ENCODE results near the gene PRRC2C. TPM values are rescaled to one million over a fixed set of nuclear protein-coding genes. Genes with fewer than 3 reads are reported as not detected.
"Not testable (repeated sequence)": the region's sequence is repeated elsewhere in the genome, so short reads cannot be mapped to it uniquely, and the experiment has no call there.

PRRC2C gene
- total RNA-seq, 2 donors from 2014 or later = 284 to 286 TPM

GRCh38 chr1:171507435-171507834 lies 22.1 kb downstream of the PRRC2C start:
- Mint-ChIP-seq H3K4me3 (peak overlapping the region in 1 of 2 donors; percentile 83), H3K36me3 (ENCODE audit: insufficient read depth in 2 of 2) (peaks cover 4 to 15% of the 10 kb centered on the region in 2 donors), H3K4me1 (ENCODE audit: low read depth) (peaks cover 96% of the 10 kb centered on the region), H3K9me3 (peaks cover 0 to 2% of the 10 kb centered on the region in 2 donors), H3K27me3 (ENCODE audit: low read depth) (no peaks in the 10 kb centered on the region), H3K27ac (peak overlapping the region; percentile 97)
- DNase-seq = no peak
- peak in 1 of 2 donors; percentile 28 for ATAC-seq (replicated peaks in 1 of 2)

- H3K36me3 Mint-ChIP-seq (ENCODE audit: insufficient read depth in 2 of 2) = peaks cover 4 to 7% of the 10 kb centered on the region in 2 donors
- DNase-seq (no peak), ATAC-seq (replicated peaks in 1 of 2) (no peak)
- H3K4me3 Mint-ChIP-seq = peak overlapping the region; percentile 55 to 65
- no peaks in the 10 kb centered on the region for H3K9me3 Mint-ChIP-seq
- peaks cover 89% of the 10 kb centered on the region for H3K4me1 Mint-ChIP-seq (ENCODE audit: low read depth)
- H3K27me3 Mint-ChIP-seq (ENCODE audit: low read depth) = no peaks in the 10 kb centered on the region
- peak overlapping the region; percentile 97 for H3K27ac Mint-ChIP-seq
Measured at GRCh38 chr1:171509191-171509590, 23.9 kb downstream of the PRRC2C start.

- no peak overlapping the region for H3K4me3 Mint-ChIP-seq
- ATAC-seq (replicated peaks in 1 of 2) (peak; percentile 41 to 68), DNase-seq (no peak)
- H3K4me1 Mint-ChIP-seq (ENCODE audit: low read depth) = peaks cover 78% of the 10 kb centered on the region
- H3K27ac Mint-ChIP-seq = peak overlapping the region; percentile 94
- H3K27me3 Mint-ChIP-seq (ENCODE audit: low read depth) = no peaks in the 10 kb centered on the region
- H3K36me3 Mint-ChIP-seq (ENCODE audit: insufficient read depth in 2 of 2) = peaks cover 10 to 30% of the 10 kb centered on the region in 2 donors
- no peaks in the 10 kb centered on the region for H3K9me3 Mint-ChIP-seq
Measured at GRCh38 chr1:171513743-171514142, 28.4 kb downstream of the PRRC2C start.

- Mint-ChIP-seq H3K4me3 (peak overlapping the region in 1 of 2 donors; percentile 32), H3K27me3 (ENCODE audit: low read depth) (no peaks in the 10 kb centered on the region), H3K27ac (peak overlapping the region; percentile 96), H3K36me3 (ENCODE audit: insufficient read depth in 2 of 2) (peaks cover 10 to 34% of the 10 kb centered on the region in 2 donors), H3K9me3 (no peaks in the 10 kb centered on the region), H3K4me1 (ENCODE audit: low read depth) (peaks cover 64% of the 10 kb centered on the region)
- DNase-seq (no peak), ATAC-seq (replicated peaks in 1 of 2) (peak in 1 of 2 donors; percentile 58)
Measured at GRCh38 chr1:171515299-171515698, 30.0 kb downstream of the PRRC2C start.

- H3K36me3 Mint-ChIP-seq (ENCODE audit: insufficient read depth in 2 of 2) = peaks cover 10 to 34% of the 10 kb centered on the region in 2 donors
- no peaks in the 10 kb centered on the region for H3K27me3 Mint-ChIP-seq (ENCODE audit: low read depth)
- H3K4me1 Mint-ChIP-seq (ENCODE audit: low read depth) = peaks cover 60% of the 10 kb centered on the region
- no peak overlapping the region for H3K4me3 Mint-ChIP-seq
- no peak for ATAC-seq (replicated peaks in 1 of 2)
- no peaks in the 10 kb centered on the region for H3K9me3 Mint-ChIP-seq
- DNase-seq = no peak
- H3K27ac Mint-ChIP-seq = peak overlapping the region; percentile 96
Measured at GRCh38 chr1:171515741-171516140, 30.4 kb downstream of the PRRC2C start.

- peak overlapping the region; percentile 86 for H3K27ac Mint-ChIP-seq
- no peaks in the 10 kb centered on the region for H3K27me3 Mint-ChIP-seq (ENCODE audit: low read depth)
- H3K4me1 Mint-ChIP-seq (ENCODE audit: low read depth) = peaks cover 14% of the 10 kb centered on the region
- H3K9me3 Mint-ChIP-seq = no peaks in the 10 kb centered on the region
- no peak overlapping the region for H3K4me3 Mint-ChIP-seq
- peaks cover 7 to 37% of the 10 kb centered on the region in 2 donors for H3K36me3 Mint-ChIP-seq (ENCODE audit: insufficient read depth in 2 of 2)
- no peak for DNase-seq
- no peak for ATAC-seq (replicated peaks in 1 of 2)
Measured at GRCh38 chr1:171521567-171521966, 36.2 kb downstream of the PRRC2C start.

GRCh38 chr1:171530676-171531075 lies 45.3 kb downstream of the PRRC2C start:
- Mint-ChIP-seq H3K4me3 (no peak overlapping the region), H3K27ac (no peak overlapping the region), H3K4me1 (ENCODE audit: low read depth) (peaks cover 6% of the 10 kb centered on the region), H3K9me3 (no peaks in the 10 kb centered on the region), H3K36me3 (ENCODE audit: insufficient read depth in 2 of 2) (peaks cover 23 to 50% of the 10 kb centered on the region in 2 donors), H3K27me3 (ENCODE audit: low read depth) (no peaks in the 10 kb centered on the region)
- ATAC-seq (replicated peaks in 1 of 2) (no peak), DNase-seq (no peak)

- Mint-ChIP-seq H3K4me3 (no peak overlapping the region), H3K27me3 (ENCODE audit: low read depth) (no peaks in the 10 kb centered on the region), H3K4me1 (ENCODE audit: low read depth) (peaks cover 6% of the 10 kb centered on the region), H3K27ac (peak overlapping the region; percentile 88), H3K9me3 (no peaks in the 10 kb centered on the region), H3K36me3 (ENCODE audit: insufficient read depth in 2 of 2) (peaks cover 27 to 64% of the 10 kb centered on the region in 2 donors)
- ATAC-seq (replicated peaks in 1 of 2) (no peak), DNase-seq (no peak)
Measured at GRCh38 chr1:171532520-171532919, 47.2 kb downstream of the PRRC2C start.

GRCh38 chr1:171545523-171545922 lies 60.2 kb downstream of the PRRC2C start:
- H3K27me3 Mint-ChIP-seq (ENCODE audit: low read depth) = no peaks in the 10 kb centered on the region
- no peak for DNase-seq
- no peaks in the 10 kb centered on the region for H3K4me1 Mint-ChIP-seq (ENCODE audit: low read depth)

GRCh38 chr1:171550050-171550449 lies 64.7 kb downstream of the PRRC2C start:
- Mint-ChIP-seq H3K4me1 (ENCODE audit: low read depth) (peaks cover 8% of the 10 kb centered on the region), H3K27ac (no peak overlapping the region), H3K4me3 (no peak overlapping the region), H3K36me3 (ENCODE audit: insufficient read depth in 2 of 2) (peaks cover 30 to 61% of the 10 kb centered on the region in 2 donors), H3K9me3 (no peaks in the 10 kb centered on the region), H3K27me3 (ENCODE audit: low read depth) (no peaks in the 10 kb centered on the region)
- no peak for DNase-seq
- ATAC-seq (replicated peaks in 1 of 2) = no peak

More at GRCh38 chr1:171545523-171545922, 60.2 kb downstream of the PRRC2C start:
- Mint-ChIP-seq H3K36me3 (ENCODE audit: insufficient read depth in 2 of 2) (peaks cover 16 to 40% of the 10 kb centered on the region in 2 donors), H3K9me3 (no peaks in the 10 kb centered on the region), H3K27ac (no peak overlapping the region), H3K4me3 (no peak overlapping the region)
- ATAC-seq (replicated peaks in 1 of 2) = no peak

GRCh38 chr1:171550598-171551100 lies 65.3 kb downstream of the PRRC2C start:
- not testable (repeated sequence) for H3K9me3 Mint-ChIP-seq, DNase-seq

GRCh38 chr1:171553960-171554359 lies 68.6 kb downstream of the PRRC2C start:
- DNase-seq; H3K9me3 Mint-ChIP-seq; H3K4me1 Mint-ChIP-seq (ENCODE audit: low read depth); H3K4me3 Mint-ChIP-seq; H3K27me3 Mint-ChIP-seq (ENCODE audit: low read depth); ATAC-seq (replicated peaks in 1 of 2): not testable (repeated sequence)
- peaks cover 42 to 76% of the 10 kb centered on the region in 2 donors for H3K36me3 Mint-ChIP-seq (ENCODE audit: insufficient read depth in 2 of 2)
- peak overlapping the region; percentile 32 for H3K27ac Mint-ChIP-seq

More at GRCh38 chr1:171550598-171551100, 65.3 kb downstream of the PRRC2C start:
- H3K27me3 Mint-ChIP-seq (ENCODE audit: low read depth); ATAC-seq (replicated peaks in 1 of 2); H3K4me1 Mint-ChIP-seq (ENCODE audit: low read depth); H3K27ac Mint-ChIP-seq; H3K4me3 Mint-ChIP-seq: not testable (repeated sequence)
- H3K36me3 Mint-ChIP-seq (ENCODE audit: insufficient read depth in 2 of 2) = peaks cover 34 to 64% of the 10 kb centered on the region in 2 donors

GRCh38 chr1:171563675-171564074 lies 78.3 kb downstream of the PRRC2C start:
- Mint-ChIP-seq H3K36me3 (ENCODE audit: insufficient read depth in 2 of 2) (peaks cover 7 to 18% of the 10 kb centered on the region in 2 donors), H3K9me3 (peaks cover 0 to under 1% of the 10 kb centered on the region in 2 donors)

GRCh38 chr1:171566467-171566866 lies 81.1 kb downstream of the PRRC2C start:
- ATAC-seq (replicated peaks in 1 of 2) = no peak
- H3K27me3 Mint-ChIP-seq (ENCODE audit: low read depth) = no peaks in the 10 kb centered on the region
- no peak for DNase-seq
- H3K4me3 Mint-ChIP-seq = no peak overlapping the region
- peaks cover 7% of the 10 kb centered on the region for H3K4me1 Mint-ChIP-seq (ENCODE audit: low read depth)
- H3K27ac Mint-ChIP-seq = no peak overlapping the region
- peaks cover 5 to 14% of the 10 kb centered on the region in 2 donors for H3K36me3 Mint-ChIP-seq (ENCODE audit: insufficient read depth in 2 of 2)
- H3K9me3 Mint-ChIP-seq = no peaks in the 10 kb centered on the region

More at GRCh38 chr1:171563675-171564074, 78.3 kb downstream of the PRRC2C start:
- Mint-ChIP-seq H3K4me3 (no peak overlapping the region), H3K27me3 (ENCODE audit: low read depth) (no peaks in the 10 kb centered on the region), H3K4me1 (ENCODE audit: low read depth) (peaks cover 7% of the 10 kb centered on the region), H3K27ac (no peak overlapping the region)
- no peak for ATAC-seq (replicated peaks in 1 of 2)
- no peak for DNase-seq

Data from activated T-cell treated with anti-CD3 and anti-CD28 coated beads, Interleukin-2, amount 50 U/mL, for 72 hours (primary cell).